Measurements from ENCODE around the gene COL5A1.

Gene COL5A1

GRCh38 chr9:134814598-134815215 lies 173.1 kb downstream of the COL5A1 start:
- H3K27ac ChIP-seq (ENCODE audit: low read length): no peak overlapping the region
- no peaks in the 10 kb centered on the region for H3K36me3 ChIP-seq (replicated peaks; ENCODE audit: low read depth, low read length)
- H3K4me3 ChIP-seq (ENCODE audit: low read length): no peak overlapping the region
- no peaks in the 10 kb centered on the region for H3K79me2 ChIP-seq (ENCODE audit: low read length)
- H4K20me1 ChIP-seq (ENCODE audit: insufficient read depth, low read length): no peaks in the 10 kb centered on the region
- no peaks in the 10 kb centered on the region for H3K27me3 ChIP-seq (ENCODE audit: low read depth, low read length)
- H3K9ac ChIP-seq (ENCODE audit: low read length): no peak overlapping the region
- no peak overlapping the region for H3K4me2 ChIP-seq (ENCODE audit: low read length)
- no peak overlapping the region for H2AFZ ChIP-seq (ENCODE audit: low read depth, low read length)
- TF ChIP-seq CTCF (IDR thresholded peaks at IDR 0.05; ENCODE audit: low read depth, low read length): no peak
- no peak for TF ChIP-seq EZH2phosphoT487 (IDR thresholded peaks at IDR 0.05; ENCODE audit: low read depth)
- no peaks in the 10 kb centered on the region for H3K4me1 ChIP-seq (ENCODE audit: low read length)
- no peaks in the 10 kb centered on the region for H3K9me3 ChIP-seq (ENCODE audit: insufficient read depth, low read length)

GRCh38 chr9:134815435-134816214 lies 174.0 kb downstream of the COL5A1 start:
- Histone ChIP-seq H3K36me3 (replicated peaks; ENCODE audit: low read depth, low read length) (no peaks in the 10 kb centered on the region), H2AFZ (ENCODE audit: low read depth, low read length) (no peak overlapping the region), H3K9me3 (ENCODE audit: insufficient read depth, low read length) (no peaks in the 10 kb centered on the region), H3K4me2 (ENCODE audit: low read length) (no peak overlapping the region), H3K27ac (ENCODE audit: low read length) (no peak overlapping the region), H3K27me3 (ENCODE audit: low read depth, low read length) (no peaks in the 10 kb centered on the region), H4K20me1 (ENCODE audit: insufficient read depth, low read length) (no peaks in the 10 kb centered on the region), H3K4me1 (ENCODE audit: low read length) (no peaks in the 10 kb centered on the region), H3K9ac (ENCODE audit: low read length) (no peak overlapping the region), H3K4me3 (ENCODE audit: low read length) (no peak overlapping the region), H3K79me2 (ENCODE audit: low read length) (no peaks in the 10 kb centered on the region)
- TF ChIP-seq CTCF (IDR thresholded peaks at IDR 0.05; ENCODE audit: low read depth, low read length) (no peak), EZH2phosphoT487 (IDR thresholded peaks at IDR 0.05; ENCODE audit: low read depth) (no peak)

- Histone ChIP-seq H3K36me3 (replicated peaks; ENCODE audit: low read depth, low read length) (no peaks in the 10 kb centered on the region), H3K27me3 (ENCODE audit: low read depth, low read length) (no peaks in the 10 kb centered on the region)
These were observed 174.7 kb downstream of the COL5A1 start for GRCh38 chr9:134816264-134816663.

More at GRCh38 chr9:134816264-134816663, 174.7 kb downstream of the COL5A1 start:
- no peak overlapping the region for H2AFZ ChIP-seq (ENCODE audit: low read depth, low read length)
- no peaks in the 10 kb centered on the region for H4K20me1 ChIP-seq (ENCODE audit: insufficient read depth, low read length)
- H3K4me2 ChIP-seq (ENCODE audit: low read length): no peak overlapping the region
- H3K9me3 ChIP-seq (ENCODE audit: insufficient read depth, low read length): no peaks in the 10 kb centered on the region
- no peaks in the 10 kb centered on the region for H3K4me1 ChIP-seq (ENCODE audit: low read length)
- H3K27ac ChIP-seq (ENCODE audit: low read length): no peak overlapping the region
- H3K79me2 ChIP-seq (ENCODE audit: low read length): no peaks in the 10 kb centered on the region
- no peak for TF ChIP-seq CTCF (IDR thresholded peaks at IDR 0.05; ENCODE audit: low read depth, low read length)
- no peak for TF ChIP-seq EZH2phosphoT487 (IDR thresholded peaks at IDR 0.05; ENCODE audit: low read depth)
- H3K9ac ChIP-seq (ENCODE audit: low read length): no peak overlapping the region
- no peak overlapping the region for H3K4me3 ChIP-seq (ENCODE audit: low read length)
